G401.6 (cell line): Measurements from ENCODE around the gene KCNJ11.

Source experiments
- FAIRE-seq: peaks from 2 replicates; lab custom pipeline; 2012; peaks lifted over from hg19 to GRCh38; lab: Jason Lieb, UNC

KCNJ11 gene

GRCh38 chr11:17408026-17408425 lies 19.6 kb upstream of the KCNJ11 start:
- FAIRE-seq: no peak

GRCh38 chr11:17407575-17407974 lies 19.1 kb upstream of the KCNJ11 start:
- no peak for FAIRE-seq

GRCh38 chr11:17406818-17407149 lies 18.3 kb upstream of the KCNJ11 start:
- no peak for FAIRE-seq

GRCh38 chr11:17406082-17406817 lies 17.8 kb upstream of the KCNJ11 start:
- no peak for FAIRE-seq

GRCh38 chr11:17405232-17406005 lies 17.0 kb upstream of the KCNJ11 start:
- no peak for FAIRE-seq

GRCh38 chr11:17403980-17404759 lies 15.7 kb upstream of the KCNJ11 start:
- no peak for FAIRE-seq

GRCh38 chr11:17402486-17402885 lies 14.0 kb upstream of the KCNJ11 start:
- FAIRE-seq: no peak

- no peak for FAIRE-seq
Observed at GRCh38 chr11:17401841-17402240, 13.4 kb upstream of the KCNJ11 start.

- no peak for FAIRE-seq
Observed at GRCh38 chr11:17401316-17401715, 12.9 kb upstream of the KCNJ11 start.

GRCh38 chr11:17400048-17400775 lies 11.8 kb upstream of the KCNJ11 start:
- no peak for FAIRE-seq

- FAIRE-seq: no peak
Observed at GRCh38 chr11:17399236-17399635, 10.8 kb upstream of the KCNJ11 start.

- FAIRE-seq: no peak
Observed at GRCh38 chr11:17397311-17398002, 9.0 kb upstream of the KCNJ11 start.

GRCh38 chr11:17396598-17397310 lies 8.3 kb upstream of the KCNJ11 start:
- no peak for FAIRE-seq

GRCh38 chr11:17395978-17396377 lies 7.5 kb upstream of the KCNJ11 start:
- FAIRE-seq: no peak

GRCh38 chr11:17395554-17395961 lies 7.1 kb upstream of the KCNJ11 start:
- no peak for FAIRE-seq

- no peak for FAIRE-seq
Observed at GRCh38 chr11:17394743-17395390, 6.4 kb upstream of the KCNJ11 start.

- no peak for FAIRE-seq
Observed at GRCh38 chr11:17393472-17393871, 5.0 kb upstream of the KCNJ11 start.

GRCh38 chr11:17392872-17393271 lies 4.4 kb upstream of the KCNJ11 start:
- no peak for FAIRE-seq

- no peak for FAIRE-seq
Observed at GRCh38 chr11:17391493-17392355, 3.3 kb upstream of the KCNJ11 start.
